Mucosa of gallbladder (tissue), 1 donor: ENCODE data around the gene CMC2. TPM values are rescaled to one million over a fixed set of nuclear protein-coding genes. Genes with fewer than 3 reads are reported as not detected.

ENCODE experiments used
- DNase-seq: peaks from one replicate; pipeline ENCODE4 v3.0.0-alpha.2; 2020; ENCODE audit warnings: low spot score
- total RNA-seq: library from RNA; stranded (reverse); gene quantifications from one replicate; pipeline ENCODE4 v1.2.1, GENCODE V29; 2021
- donor health status: DM: no; HTN: no; CAD: no.

Gene CMC2
- total RNA-seq: 60.7 TPM

DNA sequence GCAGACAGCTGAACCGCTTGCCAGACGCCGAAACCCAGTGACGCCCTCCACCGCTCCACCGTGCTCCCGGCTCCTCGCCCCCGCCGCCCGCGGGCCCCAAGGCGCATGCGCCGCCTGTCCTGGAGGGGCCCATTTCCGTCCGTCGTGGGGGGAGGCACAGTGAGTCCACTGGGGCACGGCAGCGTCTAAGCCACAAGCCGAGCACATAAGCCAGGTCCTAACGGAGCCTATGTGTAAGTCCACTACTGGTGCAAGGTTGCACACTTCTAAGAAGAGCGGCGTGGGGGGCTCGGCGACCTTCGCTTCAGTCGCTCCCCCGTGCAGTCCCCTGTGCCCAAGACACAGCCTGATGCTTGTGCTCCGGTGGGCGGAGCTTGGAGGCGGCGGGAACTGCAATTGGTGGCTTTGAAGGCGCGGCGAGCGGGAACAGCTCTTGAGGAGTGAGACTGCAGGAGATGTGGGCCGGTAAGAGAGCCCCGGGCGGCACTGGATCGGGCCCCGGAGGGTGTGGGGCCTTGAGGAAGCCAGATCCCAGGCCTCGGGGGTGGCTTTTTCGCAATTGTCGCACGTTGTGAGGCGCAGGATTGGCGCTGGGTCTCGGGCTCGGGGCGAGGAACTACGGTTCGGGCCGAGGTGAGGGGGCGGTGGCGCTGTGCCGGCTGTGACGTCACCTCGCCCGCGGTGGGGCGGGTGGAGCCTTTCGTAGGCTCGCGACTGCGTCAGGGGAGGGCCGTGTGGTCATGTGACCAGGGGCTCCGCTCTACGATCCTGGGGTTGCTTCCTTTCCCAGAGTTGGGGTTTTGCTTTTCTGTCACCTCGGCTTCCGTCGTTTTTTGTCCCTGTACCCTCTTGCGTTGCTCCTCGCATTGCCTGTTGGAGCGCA is at the start of gene CMC2, which contains the start of gene CENPN:
Gene CMC2 (minus strand): TSS at position 73 of the 883 bp plus-strand sequence. CDS start 9,491 bp downstream, outside the sequence.
Gene CENPN (plus strand): TSS at position 402 of the 883 bp plus-strand sequence. CDS start 4,726 bp downstream, outside the sequence.
- DNase-seq: peak; percentile 99

DNA sequence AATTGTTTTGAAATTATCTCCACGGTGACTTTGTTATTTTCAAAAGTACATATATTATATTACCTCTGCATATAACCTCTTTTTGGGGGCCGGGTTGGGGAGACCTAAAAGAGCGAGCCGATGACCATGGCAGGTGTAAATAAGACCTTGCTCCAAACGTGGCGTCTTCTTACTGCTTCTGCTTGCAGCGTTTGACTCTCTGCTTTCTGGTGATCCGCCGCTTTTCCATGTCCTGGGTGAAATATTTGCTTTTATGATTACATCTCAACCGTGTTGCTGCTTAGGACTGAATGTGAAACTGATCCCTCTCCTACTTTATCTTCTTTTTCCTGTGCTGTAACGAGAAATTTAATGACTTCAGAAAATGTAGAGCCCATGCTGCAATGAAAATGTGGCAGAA is 47.1 kb upstream of the CMC2 start:
- DNase-seq: no peak

DNA sequence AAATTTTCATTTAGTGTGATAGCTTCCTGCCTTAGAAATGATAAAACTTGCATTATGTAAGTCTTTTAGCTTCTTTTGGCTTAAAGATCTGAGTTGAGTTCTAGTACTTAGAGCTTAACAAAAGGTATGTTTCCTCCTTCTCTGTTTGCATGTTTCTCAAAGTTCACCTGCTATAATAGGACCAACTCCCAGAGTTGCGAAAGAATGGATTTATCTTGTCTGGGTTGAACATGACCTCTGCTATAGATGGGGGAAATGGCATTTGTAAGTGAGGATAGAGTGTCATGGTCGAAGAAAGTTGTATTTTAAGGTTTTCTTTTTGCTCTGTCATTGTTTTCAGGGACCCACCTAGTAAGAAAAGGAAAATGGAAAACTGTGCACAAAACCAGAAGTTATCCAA is 36.1 kb upstream of the CMC2 start:
- DNase-seq: no peak

DNA sequence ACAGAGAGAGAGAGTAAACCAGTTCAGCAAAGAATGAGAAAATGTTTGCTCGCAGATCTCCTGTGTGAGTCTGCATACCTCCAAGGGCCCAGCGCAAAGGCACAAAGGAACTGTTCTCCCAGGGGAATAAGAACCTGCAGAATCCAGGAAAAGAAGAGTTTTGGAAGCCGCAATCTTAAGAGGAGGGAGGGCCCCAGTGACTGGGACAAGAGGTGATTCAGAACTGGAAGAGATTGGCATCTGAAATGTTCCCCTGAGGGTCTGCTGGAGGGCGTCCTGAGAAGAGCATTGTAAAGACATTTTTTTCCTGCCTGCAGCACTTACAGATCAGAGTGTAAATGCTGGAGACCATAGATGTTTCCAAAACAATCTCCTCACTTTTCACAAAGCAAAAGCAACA is 35.0 kb upstream of the CMC2 start:
- DNase-seq: no peak

DNA sequence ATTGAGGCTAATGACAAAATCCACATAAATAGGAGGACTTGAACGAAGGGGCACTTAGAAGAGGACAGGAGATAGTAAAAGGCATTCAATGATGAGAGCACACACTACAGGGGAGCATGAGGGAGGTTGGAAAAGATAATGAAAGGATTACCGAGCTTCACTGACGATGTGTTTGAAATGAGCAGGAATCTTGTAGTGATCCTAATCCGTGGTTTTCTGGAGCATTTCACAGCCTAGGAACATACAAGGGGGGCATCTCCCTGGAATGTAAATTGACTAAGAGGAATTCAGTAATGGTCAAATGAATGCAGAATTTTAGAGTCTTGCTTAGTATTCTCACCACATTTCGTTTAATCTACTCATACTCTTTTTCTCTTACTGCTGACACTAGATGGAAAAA is 34.2 kb upstream of the CMC2 start:
- DNase-seq: no peak

DNA sequence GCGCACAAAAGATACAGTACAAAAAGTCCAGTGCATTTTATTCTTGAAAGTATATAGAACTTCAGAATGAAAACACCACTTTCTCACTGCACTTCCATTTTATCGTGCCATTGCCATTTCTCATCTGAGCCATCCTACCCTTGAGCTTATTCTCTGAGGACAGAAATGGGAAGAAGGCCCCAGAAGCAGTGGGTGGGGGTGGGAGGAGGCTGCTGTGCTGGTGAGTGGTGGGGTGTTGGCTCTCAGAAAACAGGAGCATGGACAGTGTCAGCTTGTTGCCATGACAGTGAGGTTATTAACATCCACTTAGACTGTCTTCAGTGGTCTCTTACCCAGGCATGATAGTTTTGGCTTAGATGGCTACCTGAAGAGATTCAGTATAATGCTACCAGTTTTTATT is 33.4 kb upstream of the CMC2 start:
- DNase-seq: no peak

DNA sequence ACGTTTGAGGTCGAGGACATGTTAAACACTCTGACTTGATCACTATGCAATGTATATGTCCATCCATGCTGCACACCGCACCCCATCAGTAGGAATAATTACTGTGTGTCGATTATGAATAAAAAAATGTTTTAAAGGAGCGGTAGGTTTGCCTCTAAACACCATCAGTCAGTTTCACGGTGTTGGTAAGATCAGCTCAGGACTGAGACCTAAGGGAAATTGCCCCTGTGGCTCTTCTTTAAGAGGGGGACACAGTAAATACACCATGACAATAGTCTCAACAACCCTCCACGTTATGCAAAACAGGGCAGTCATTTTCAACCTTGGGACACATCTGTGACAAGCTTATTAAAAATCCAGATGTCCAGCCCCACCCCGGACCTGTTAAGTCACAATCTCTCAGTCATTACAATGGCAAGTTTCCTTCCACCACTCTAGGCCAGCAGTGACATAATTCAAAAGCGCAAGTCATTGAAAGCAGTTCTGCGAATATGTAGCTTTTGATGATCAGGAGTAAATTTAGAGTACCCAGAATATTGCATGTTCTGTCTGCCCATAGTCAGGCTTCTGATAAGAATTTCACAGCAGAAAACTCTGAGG is 30.2 kb upstream of the CMC2 start:
- no peak for DNase-seq

DNA sequence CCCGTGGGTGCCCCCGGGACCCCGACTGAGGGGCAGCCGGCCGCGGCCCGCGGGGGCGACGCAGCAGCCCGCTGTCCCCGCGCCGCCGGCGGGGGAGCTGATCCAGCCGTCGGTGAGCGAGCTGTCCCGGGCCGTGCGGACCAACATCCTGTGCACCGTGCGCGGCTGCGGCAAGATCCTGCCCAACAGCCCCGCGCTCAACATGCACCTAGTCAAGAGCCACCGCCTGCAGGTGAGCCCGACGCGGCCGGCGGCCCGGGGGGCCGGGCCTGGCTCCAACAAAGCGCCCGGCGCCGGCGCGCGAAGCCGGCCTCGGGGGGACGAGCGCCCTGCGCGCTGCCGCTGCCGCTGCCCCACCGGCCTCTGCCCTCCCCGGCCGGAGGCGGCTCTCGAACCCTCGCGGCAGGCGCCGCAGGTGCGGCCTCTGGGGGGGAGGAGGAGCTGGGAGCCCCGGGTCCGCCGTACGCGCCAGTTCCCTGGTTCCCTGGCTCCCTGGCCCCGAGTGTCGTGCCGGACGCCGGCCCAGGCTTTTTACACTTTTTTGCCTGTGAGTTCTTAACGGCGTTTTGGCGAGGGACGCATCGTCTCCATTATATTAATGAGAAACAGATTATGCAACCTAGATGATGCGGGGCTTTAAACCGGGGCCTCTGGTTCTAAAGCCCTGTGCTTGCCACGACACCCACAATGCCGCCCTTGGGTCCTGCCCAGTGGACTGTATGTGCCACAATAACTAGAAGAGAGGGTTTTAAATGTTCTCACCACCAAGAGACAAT is 29.5 kb upstream of the CMC2 start:
- no peak for DNase-seq

DNA sequence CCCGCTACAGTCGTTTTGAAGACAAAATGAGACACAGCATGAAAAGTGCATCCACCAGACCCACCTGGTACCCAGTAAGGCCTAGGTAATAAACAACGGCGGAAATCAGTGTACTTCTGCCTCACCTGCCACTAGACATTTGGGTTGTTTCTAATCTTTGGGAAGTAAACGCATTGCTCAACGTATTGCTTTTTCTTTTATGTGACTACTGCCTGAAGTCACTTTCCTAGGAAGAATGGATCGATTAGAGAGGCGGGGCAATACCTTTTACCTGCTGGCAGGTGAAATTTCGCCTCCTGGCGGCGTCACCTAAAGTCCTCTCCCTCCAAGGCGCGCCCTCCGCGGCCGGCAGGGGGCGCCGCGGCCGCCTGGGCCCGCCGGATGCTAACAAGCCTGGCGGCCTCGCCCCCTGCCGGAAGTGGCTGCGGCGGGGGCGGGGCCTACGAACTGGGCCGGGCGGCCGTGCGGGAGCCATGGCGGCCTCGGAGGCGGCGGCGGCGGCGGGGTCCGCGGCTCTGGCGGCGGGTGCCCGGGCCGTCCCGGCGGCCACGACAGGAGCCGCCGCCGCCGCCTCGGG is 28.8 kb upstream of the CMC2 start, which contains the start of gene ATMIN:
Gene ATMIN (plus strand): TSS at position 445 of the 577 bp plus-strand sequence. CDS start 29 bp downstream, at position 474.
- peak; percentile 94 for DNase-seq

DNA sequence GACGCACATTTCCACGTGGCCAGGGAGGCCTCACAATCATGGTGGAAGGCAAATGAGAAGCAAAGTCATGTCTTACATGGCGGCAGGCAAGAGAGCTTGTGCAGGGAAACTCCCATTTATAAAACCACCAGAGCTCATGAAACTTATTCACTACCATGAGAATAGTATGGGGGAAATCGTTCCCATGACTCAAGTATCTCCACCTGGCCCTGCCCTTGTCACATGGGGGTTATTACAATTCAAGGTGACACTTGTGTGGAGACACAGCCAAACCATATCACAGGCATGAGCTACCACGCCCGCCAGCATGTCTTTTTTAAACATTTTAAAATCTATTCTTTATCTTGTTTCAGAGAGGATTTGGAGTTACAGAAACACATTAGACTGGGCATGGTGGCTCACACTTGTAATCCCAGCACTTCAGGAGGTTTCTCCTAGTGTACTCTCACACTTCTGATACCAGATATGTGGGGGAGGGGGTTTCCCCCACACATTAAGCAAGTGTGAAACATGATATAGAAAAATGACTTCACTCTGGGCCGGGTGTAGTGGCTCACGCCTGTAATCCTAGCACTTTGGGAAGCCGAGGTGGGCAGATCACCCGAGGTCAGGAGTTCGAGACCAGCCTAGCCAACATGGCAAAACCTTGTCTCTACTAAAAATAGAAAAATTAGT is 23.4 kb upstream of the CMC2 start:
- DNase-seq: no peak

DNA sequence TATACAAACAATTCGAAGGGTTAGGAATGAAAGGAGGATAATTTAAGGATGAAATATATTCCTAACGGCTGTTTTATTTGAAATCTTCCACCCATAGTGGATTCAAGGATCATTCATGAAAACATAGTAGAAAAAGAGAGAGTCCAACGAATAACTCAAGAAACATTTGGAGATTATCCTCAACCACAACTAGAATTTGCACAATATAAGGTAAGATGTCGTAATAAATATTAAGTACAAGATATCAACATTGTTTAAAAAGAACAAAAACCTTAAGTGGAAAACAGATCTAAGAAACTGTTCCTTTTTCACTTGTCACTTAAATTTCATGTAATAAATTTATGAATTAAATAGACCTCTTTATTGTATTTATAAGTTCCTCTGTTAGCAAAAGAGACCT is 19.7 kb upstream of the CMC2 start:
- DNase-seq: no peak

DNA sequence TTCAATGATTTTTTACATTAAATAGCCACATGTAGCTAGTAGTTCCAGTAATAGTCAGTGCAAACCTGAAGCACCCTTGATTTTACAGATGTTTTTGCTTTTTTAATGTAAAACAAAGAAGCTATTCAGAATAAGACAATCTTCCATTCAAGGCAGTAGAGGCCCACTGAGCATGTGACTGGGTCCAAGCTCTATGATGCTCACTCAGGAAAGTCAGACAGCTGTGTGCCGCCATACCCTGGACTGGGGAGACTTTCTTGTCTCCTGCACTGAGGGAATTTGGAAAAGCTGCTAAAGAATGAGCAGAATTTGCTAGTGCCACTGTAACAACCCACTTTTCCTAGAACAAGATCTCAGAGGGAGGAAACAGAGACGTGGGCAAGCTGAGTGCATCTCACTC is 11.8 kb upstream of the CMC2 start:
- DNase-seq: no peak

DNA sequence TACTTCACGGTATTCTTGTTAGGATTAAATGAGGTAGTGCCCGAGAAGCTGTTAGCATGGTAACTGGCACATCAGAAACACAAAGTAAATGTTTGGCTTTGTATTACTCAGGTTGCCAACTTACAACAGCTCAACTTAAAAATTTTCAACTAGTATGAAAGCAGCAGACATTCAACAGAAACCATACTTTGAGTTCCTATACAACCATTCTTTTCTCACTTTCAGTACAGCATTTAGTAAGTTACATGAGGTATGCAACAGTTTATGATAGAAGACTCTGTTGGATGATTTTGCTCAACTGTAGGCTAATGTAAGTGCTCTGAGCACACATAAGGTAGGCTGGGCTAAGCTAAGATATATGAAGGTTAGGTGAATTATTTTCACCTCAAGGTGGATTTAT is 8.0 kb upstream of the CMC2 start:
- DNase-seq: no peak

DNA sequence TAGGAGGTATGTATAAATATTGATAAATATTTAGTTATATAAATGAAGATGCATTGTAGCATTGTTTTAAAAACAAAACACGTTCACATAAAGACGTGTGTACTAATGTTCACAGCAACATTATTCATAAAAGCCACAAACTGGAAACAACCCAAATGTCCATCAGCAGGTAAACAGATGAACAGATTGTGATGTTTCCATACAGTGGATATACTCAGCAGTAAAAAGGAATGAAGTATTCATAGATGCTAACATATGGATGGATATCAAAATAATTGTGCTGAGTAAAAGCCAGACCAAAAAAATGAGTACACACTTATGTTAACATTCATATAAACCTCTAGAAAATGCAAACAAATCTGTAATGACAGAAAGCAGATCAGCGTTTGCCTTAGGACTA is 6.3 kb upstream of the CMC2 start:
- no peak for DNase-seq

DNA sequence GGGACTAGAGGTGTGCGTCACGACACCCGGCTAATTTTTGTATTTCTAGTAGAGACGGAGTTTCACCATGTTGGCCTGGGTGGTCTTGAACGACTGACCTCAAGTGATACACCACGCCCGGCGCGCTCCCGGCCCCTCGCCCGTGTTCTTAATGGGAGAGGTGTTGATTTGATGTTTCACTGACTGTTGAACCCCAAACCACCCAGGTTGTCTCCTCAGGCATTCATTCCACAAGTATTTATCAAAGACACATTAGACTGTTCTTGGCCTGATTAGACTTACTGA is 1.8 kb upstream of the CMC2 start:
- no peak for DNase-seq

DNA sequence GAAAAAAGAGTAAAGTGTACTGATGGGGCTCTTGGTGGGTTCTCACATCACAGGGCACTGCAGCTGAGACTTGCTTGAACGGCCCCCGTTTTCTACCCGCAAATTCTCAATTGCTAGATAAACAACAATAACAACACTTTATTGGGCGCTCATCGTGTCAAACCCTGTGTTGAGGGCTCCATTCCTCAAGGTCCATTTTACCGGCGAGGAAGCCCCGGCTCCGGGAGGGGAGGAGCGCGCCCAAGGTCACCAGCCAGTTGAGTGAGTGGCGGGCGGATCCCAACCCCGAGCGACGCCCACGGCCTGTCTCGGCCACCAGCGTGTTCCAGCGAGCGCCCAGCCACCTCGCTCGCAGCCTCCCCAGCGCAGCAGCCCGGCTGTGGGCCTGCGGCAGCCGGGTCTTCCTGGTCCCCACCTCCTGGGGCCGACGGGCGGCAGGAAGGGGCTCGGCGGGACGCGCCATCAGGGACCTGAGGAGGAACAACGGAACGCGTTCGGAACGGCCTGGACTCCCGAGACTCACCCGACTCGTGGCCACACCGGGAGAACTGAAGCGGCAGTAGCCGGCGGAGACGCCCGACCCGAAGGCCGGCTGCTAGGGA is 373 bp downstream of the CMC2 start:
- peak; percentile 59 for DNase-seq

DNA sequence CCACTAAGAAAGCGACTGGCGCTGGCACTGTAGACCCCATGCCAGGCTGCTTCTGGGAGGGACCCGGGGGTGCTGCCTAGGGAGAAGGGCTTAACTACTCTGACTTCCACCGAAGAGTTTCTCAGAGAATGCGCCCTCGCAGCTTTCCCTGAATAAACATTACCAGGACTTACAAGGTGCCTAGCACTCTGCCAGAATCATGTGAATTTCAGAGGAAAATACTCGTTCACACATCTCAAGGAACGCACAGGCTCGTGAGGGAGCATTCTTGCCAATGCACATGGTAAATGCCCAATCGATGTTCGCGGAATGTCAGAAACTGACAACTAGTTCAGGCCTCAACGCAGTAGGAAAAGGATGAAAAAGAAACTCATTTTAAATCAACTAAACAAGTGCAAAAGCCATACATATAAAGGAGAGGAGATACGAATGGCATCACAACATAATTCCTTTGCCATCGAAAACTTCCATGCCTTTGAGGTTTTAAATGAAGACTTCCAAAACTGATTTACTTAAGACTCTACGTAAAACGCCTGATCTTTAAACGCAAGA is 999 bp downstream of the CMC2 start:
- DNase-seq: peak; percentile 21

DNA sequence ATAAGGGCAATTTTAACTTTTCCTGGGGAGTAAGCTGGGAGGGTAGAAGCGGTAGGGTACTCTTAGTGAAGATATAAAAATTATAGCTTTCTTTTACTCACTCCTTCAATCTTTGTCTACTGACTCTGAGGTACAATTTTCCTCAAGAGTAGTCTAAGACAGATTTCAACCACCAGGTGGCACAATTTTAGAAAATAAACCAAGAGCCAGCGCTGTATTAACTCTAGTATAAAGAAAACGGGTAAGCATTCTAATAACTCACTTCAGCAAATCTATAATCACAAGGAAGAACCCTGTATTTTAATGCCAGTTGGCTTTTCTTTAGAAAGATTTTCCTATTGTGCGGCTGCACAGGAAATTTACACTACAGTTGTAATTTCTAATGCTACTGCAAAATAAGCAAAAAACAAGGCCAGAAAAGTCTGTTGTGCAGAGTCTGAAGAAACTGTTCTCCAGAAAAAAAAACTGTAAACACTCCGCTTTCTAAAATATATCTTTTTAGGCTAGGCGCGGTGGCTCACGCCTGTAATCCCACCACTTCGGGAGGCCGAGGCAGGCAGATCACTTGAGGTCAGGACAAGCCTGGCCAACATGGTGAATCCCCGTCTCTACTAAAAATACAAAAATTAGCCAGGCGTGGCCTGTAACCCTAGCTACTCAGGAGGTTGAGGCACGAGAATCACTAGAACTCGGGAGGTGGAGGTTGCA is 1.9 kb downstream of the CMC2 start:
- DNase-seq: peak; percentile 39

DNA sequence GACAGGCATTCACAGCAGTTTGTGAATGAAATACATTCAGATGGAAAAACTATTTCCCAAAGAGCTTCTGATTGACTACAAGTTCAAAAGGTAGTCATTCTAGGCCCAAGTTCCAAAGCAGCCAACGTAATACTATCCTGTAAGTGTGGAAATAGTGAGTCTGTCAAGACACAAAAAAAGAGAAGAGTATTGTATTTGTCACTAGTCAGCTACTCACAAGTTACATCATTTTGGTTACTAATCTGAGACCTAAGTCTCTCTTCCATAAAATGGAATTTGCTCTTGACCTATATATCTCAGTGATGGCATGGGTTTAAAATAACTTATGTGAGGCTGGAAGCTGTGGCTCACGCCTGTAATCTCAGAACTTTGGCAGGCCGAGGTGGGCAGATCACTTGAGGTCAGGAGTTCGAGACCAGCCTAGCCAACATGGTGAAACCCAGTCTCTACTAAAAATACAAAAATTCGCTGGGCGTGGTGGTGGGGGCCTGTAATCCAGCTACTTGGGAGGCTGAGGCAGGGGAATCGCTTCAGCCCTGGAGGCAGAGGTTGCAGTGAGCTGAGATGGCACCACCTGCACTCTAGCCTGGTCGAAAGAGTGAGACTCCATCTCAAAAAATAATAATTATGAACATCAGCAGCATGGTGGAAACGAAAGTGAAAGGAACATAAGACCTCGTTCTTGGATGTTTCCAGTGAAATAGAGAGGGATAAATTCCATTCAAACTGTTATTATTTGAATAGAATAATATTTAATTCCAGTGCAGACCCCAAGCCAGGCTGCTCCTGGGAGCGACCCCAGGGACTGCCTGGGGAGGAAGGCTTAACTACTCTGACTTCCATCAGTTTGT is 2.9 kb downstream of the CMC2 start:
- DNase-seq: no peak
